GM19193 (cell line): ENCODE data around the gene TEFM.

Experiments
- POLR2A ChIP-seq: IDR thresholded peaks from 4 replicates; pipeline ENCODE4 v1.6.1; 2011; ENCODE audit not compliant: insufficient read depth, insufficient read length; ENCODE audit errors: extremely low read depth

TEFM gene

DNA sequence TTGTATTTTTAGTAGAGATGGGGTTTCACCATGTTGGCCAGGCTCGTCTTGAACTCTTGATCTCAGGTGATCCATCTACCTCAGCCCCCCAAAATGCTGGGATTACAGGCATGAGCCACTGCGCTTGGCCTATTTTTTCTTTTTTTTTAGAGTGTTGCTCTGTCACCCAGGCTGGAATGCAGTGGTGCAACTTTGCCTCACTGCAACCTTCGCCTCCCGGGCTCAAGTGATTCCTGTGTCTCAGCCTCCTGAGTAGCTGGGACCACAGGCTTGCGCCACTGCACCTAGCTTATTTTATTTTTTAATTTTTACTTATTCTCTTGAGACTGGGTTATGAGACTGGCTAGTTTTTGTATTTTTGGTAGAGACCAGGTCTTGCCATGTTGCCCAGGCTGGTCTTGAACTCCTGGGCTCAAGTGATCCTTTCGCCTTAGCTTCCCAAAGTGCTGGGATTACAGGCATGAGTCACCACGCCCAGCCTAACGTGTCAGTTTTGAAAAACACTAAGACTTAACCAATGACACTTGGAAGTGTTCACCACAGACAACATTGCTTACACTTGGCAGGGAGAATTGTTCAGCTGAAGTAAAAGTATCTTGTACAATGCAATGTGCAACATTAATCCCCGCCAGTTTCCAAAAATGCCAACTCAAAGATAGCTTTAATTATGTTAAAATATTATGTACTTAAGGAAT is 47.3 kb downstream of the TEFM start:
- TF ChIP-seq POLR2A = no peak

DNA sequence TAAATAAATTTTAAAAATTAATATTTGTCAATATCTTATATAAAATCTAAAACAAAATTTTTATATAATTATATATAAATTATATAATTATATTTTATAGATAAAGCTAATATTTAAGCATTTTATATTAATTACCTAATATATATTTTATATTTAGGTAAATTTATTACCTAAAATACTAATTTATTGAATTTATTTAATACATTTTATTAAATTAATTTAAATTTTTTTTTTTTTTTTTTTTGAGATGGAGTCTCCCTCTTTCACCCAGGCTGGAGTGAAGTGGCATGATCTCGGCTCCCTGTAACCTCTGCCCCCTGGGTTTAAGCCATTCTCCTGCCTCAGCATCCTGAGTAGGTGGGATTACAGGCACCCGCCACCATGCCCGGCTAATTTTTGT is 51.9 kb downstream of the TEFM start:
- TF ChIP-seq POLR2A = no peak
